Measurements from ENCODE around the gene SP6.

Gene SP6

DNA sequence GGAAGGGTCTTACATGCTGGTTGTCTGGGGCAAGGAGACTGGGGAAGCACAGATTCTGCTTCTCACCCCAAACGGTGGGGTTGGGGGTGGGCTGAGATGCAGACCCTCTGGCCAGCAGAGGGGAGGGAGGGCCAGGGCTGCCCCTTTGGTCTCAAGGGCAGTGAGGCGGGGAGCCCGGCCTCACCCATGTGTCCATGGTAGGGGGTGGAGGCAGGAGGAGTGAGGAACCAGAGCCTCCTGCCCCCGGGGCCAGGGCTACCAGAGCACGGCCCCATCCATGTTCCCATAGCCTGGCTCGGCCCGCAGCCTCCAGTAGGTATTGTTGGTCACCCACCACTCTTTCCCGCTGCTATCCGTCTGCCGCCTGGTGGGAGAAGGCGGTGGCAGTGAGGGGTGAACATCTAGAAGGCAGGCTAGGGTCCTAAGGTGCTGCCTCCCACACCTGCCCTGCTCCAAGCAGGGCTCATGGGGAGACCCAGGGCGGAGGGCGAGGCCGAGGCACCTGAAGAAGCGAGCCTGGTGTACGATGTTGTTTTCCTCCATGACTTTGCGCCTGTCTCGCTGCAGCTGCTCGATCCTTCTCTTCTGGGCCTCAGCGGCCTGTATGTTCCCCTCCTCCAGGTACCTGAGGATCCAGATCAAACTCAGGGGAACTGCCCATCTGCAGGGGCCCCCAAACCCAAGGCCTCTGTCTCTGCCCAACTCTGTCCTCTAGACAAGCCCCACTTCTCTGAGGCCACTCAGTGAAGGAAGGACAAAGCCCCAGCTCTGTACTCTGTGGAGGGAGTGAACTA is 42.7 kb downstream of the SP6 start:
- H3K9ac ChIP-seq (ENCODE audit: low read depth, low read length) = no peak overlapping the region
- H3K27ac ChIP-seq (ENCODE audit: low read depth, low read length) = no peak overlapping the region
- H3K4me3 ChIP-seq (ENCODE audit: low read depth, low read length) = no peak overlapping the region
- no peaks in the 10 kb centered on the region for H3K27me3 ChIP-seq (ENCODE audit: control insufficient read depth, insufficient read depth, low read length)
- no peaks in the 10 kb centered on the region for H3K9me3 ChIP-seq (ENCODE audit: control insufficient read depth, insufficient read depth, low read length)
- no peaks in the 10 kb centered on the region for H3K4me1 ChIP-seq (ENCODE audit: control insufficient read depth, insufficient read depth, low read length)
- 0 out of 2 replicates have a peak, but pooled peaks cover 3% of the 10 kb centered on the region for H3K36me3 ChIP-seq (ENCODE audit: control insufficient read depth, insufficient read depth, low read length)

DNA sequence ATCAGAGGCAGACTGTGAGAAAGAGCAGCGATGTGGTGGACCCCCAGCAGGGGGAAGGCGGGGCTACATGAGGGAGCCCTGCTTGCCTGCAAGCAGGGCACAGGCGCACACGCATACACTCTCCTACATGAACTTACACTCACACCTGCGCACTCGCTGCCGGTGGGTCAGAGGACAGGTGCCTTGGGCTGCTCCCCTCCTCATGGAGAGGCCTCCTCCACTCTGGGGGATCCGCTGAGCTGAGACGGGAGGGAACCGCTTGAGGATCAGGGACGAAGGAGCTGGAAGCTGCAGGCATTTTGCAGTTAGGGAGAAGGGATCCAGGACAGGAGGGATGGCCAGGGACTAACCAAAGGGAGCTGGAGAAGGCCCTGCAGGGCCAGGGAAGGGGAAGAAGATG is 43.5 kb downstream of the SP6 start:
- H3K9me3 ChIP-seq (ENCODE audit: control insufficient read depth, insufficient read depth, low read length) = no peaks in the 10 kb centered on the region

DNA sequence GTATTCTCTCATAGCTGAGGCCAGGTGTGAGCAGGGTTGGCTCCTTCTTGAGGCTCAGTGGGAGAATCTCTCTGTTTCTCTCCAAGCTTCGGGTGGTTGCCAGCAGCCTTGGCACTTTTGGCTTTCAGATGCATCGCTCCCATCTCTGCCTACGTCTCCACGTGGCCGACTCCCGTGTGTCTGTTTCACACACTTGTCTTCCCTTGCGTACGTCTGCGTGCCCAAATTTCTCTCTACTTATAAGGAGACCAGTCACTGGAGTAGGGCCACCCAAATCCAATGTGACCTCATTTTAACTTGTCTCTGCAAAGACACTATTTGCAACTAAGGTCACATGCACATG is 44.1 kb downstream of the SP6 start:
- no peaks in the 10 kb centered on the region for H3K9me3 ChIP-seq (ENCODE audit: control insufficient read depth, insufficient read depth, low read length)
- H3K27ac ChIP-seq (ENCODE audit: low read depth, low read length) = no peak overlapping the region
- no peaks in the 10 kb centered on the region for H3K4me1 ChIP-seq (ENCODE audit: control insufficient read depth, insufficient read depth, low read length)

More for the DNA sequence above, 43.5 kb downstream of the SP6 start:
- H3K4me3 ChIP-seq (ENCODE audit: low read depth, low read length) = no peak overlapping the region
- 0 out of 2 replicates have a peak, but pooled peaks cover 3% of the 10 kb centered on the region for H3K36me3 ChIP-seq (ENCODE audit: control insufficient read depth, insufficient read depth, low read length)
- no peak overlapping the region for H3K27ac ChIP-seq (ENCODE audit: low read depth, low read length)
- H3K27me3 ChIP-seq (ENCODE audit: control insufficient read depth, insufficient read depth, low read length) = no peaks in the 10 kb centered on the region
- no peaks in the 10 kb centered on the region for H3K4me1 ChIP-seq (ENCODE audit: control insufficient read depth, insufficient read depth, low read length)
- no peak overlapping the region for H3K9ac ChIP-seq (ENCODE audit: low read depth, low read length)

DNA sequence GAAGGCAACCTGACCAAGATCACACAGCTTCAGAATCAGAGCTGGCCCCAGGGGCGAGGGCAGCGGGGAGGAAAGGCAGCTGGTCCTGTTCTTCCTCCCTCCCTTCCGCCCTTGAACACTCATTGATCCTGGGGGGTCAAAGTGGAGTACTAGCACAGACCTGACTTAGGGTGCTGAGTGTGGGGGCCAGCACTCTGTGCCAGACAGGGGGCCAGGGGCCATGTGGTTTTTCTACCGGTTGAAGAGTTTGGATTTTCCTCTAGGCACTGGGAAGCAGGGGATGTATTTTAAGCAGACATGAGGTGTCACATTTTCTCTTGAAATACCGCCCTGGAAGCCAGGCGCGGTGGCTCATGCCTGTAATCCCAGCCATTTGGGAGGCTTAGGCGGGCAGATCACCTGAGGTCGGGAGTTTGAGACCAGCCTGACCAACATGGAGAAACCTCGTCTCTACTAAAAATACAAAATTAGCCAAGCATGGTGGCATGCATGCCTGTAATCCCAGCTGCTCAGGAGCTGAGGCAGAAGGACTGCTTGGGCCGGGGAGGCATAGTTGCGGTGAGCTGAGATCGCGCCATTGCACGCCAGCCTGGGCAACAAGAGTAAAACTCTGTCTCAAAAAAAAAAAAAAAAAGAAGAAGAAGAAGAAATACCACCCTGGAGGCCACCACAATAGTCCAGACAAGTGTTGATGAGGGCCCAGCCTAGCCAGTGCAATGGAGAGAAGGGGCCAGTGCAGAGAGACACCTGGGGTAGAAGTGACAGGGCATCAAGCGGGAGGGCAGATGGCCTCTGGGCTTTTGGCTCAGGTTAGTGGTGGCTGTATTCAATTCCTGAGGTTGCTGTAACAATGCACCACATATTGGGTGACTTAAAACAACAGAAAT is 44.7 kb downstream of the SP6 start:
- no peaks in the 10 kb centered on the region for H3K9me3 ChIP-seq (ENCODE audit: control insufficient read depth, insufficient read depth, low read length)
- 0 out of 2 replicates have a peak, but pooled peaks cover 3% of the 10 kb centered on the region for H3K36me3 ChIP-seq (ENCODE audit: control insufficient read depth, insufficient read depth, low read length)
- no peak overlapping the region for H3K27ac ChIP-seq (ENCODE audit: low read depth, low read length)
- H3K9ac ChIP-seq (ENCODE audit: low read depth, low read length) = no peak overlapping the region
- no peak overlapping the region for H3K4me3 ChIP-seq (ENCODE audit: low read depth, low read length)
- H3K27me3 ChIP-seq (ENCODE audit: control insufficient read depth, insufficient read depth, low read length) = no peaks in the 10 kb centered on the region
- no peaks in the 10 kb centered on the region for H3K4me1 ChIP-seq (ENCODE audit: control insufficient read depth, insufficient read depth, low read length)

More for the DNA sequence above, 44.1 kb downstream of the SP6 start:
- no peak overlapping the region for H3K4me3 ChIP-seq (ENCODE audit: low read depth, low read length)
- 0 out of 2 replicates have a peak, but pooled peaks cover 3% of the 10 kb centered on the region for H3K36me3 ChIP-seq (ENCODE audit: control insufficient read depth, insufficient read depth, low read length)
- H3K27me3 ChIP-seq (ENCODE audit: control insufficient read depth, insufficient read depth, low read length) = no peaks in the 10 kb centered on the region
- H3K9ac ChIP-seq (ENCODE audit: low read depth, low read length) = no peak overlapping the region

DNA sequence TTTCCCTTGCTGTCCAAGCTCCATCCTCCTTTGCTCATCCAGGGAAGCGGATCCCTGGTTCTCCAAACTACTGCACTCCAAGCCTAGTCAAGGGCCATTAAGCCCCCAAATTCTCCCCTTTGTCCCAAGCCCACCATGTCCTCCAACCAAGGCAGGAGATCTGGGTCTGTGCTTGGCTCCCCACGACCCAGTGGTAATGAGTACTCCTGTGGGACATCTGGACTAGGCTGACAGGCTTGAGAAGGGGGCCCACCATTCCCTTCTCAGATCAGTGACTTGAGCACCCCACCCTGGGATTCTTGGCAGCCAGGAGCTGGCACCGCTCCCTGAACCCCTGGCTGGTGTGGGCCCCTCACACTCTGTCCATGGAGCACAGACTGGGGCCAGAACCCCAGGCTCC is 46.5 kb downstream of the SP6 start:
- H3K27me3 ChIP-seq (ENCODE audit: control insufficient read depth, insufficient read depth, low read length) = no peaks in the 10 kb centered on the region
- no peak overlapping the region for H3K4me3 ChIP-seq (ENCODE audit: low read depth, low read length)
- H3K9me3 ChIP-seq (ENCODE audit: control insufficient read depth, insufficient read depth, low read length) = no peaks in the 10 kb centered on the region
- no peak overlapping the region for H3K9ac ChIP-seq (ENCODE audit: low read depth, low read length)
- H3K36me3 ChIP-seq (ENCODE audit: control insufficient read depth, insufficient read depth, low read length) = 0 out of 2 replicates have a peak, but pooled peaks cover 1% of the 10 kb centered on the region
- no peak overlapping the region for H3K27ac ChIP-seq (ENCODE audit: low read depth, low read length)
- H3K4me1 ChIP-seq (ENCODE audit: control insufficient read depth, insufficient read depth, low read length) = no peaks in the 10 kb centered on the region

DNA sequence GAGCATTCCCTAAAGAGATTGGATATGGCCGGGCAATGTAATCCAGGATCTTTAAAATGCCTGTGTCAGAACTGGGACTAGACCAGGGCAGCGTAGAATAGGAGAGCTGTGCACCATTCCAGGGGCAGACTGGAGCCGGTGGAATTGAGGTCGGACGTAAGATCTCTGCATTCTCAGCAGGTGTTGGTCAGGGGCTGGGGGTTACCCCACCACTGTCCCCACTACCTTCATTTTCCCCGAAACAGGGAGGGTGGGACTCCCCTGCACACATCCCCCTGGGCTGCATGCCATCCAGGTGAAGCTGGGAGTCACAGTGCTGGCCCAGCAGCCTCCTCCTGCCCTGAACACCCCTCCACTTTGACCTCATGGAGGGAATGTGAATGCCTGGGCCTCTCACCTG is 47.2 kb downstream of the SP6 start:
- H3K4me1 ChIP-seq (ENCODE audit: control insufficient read depth, insufficient read depth, low read length) = no peaks in the 10 kb centered on the region
- no peak overlapping the region for H3K4me3 ChIP-seq (ENCODE audit: low read depth, low read length)
- no peaks in the 10 kb centered on the region for H3K9me3 ChIP-seq (ENCODE audit: control insufficient read depth, insufficient read depth, low read length)
- H3K9ac ChIP-seq (ENCODE audit: low read depth, low read length) = no peak overlapping the region
- H3K27ac ChIP-seq (ENCODE audit: low read depth, low read length) = no peak overlapping the region
- H3K36me3 ChIP-seq (ENCODE audit: control insufficient read depth, insufficient read depth, low read length) = no peaks in the 10 kb centered on the region
- H3K27me3 ChIP-seq (ENCODE audit: control insufficient read depth, insufficient read depth, low read length) = no peaks in the 10 kb centered on the region

DNA sequence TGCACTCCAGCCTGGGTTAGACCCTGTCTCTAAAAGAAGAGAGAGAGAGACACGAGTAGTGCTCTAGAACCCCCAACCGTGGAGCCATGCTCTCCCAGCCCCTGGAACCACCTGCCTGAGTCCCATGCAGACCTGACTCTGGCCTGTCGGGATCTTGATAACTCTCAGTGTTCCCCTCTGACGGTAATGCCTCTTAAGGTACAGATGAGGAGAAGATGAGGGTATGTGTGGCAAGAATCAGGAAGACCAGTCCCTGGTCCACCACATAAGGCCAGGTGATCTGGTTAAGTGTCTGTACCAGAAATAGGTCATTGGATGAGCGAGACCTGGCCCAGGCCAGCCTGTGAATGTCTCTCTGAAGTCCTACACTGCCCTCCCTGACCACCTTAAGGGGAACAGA is 47.8 kb downstream of the SP6 start:
- H3K4me1 ChIP-seq (ENCODE audit: control insufficient read depth, insufficient read depth, low read length) = no peaks in the 10 kb centered on the region
- H3K4me3 ChIP-seq (ENCODE audit: low read depth, low read length) = no peak overlapping the region
- no peaks in the 10 kb centered on the region for H3K9me3 ChIP-seq (ENCODE audit: control insufficient read depth, insufficient read depth, low read length)
- H3K36me3 ChIP-seq (ENCODE audit: control insufficient read depth, insufficient read depth, low read length) = no peaks in the 10 kb centered on the region
- H3K9ac ChIP-seq (ENCODE audit: low read depth, low read length) = no peak overlapping the region
- no peak overlapping the region for H3K27ac ChIP-seq (ENCODE audit: low read depth, low read length)
- no peaks in the 10 kb centered on the region for H3K27me3 ChIP-seq (ENCODE audit: control insufficient read depth, insufficient read depth, low read length)

DNA sequence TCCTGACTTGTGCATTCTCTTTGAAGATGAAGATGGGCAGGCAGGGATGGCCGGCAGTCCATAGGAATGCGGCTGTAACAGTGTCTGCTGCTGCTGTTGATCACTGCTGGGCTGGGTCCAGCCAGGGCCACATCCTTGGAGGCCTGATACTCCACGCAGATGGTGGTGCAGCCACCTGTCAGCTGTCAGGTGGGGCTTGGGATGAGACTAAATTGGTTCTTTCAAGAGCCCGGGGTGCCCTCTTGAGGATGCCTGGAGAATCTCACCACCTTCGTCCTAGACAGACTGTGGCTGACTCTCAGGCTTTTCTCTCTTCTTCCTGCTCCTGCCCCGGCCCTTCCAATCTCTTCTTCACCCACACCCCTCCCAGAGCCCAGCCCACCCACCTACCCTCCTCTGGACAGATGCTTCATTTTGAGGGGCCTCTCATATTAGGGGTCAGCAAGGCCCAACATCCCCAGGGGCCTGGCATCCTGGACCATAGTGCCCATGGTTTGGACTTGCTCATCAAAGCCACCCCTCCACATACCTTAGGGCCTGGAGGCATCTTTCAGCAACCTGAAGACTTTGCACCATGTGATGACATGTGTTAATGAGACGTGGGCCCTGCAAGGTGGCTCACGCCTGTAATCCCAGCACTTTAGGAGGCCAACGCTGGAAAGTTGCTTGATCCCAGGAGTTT is 48.5 kb downstream of the SP6 start:
- Histone ChIP-seq H3K27me3 (ENCODE audit: control insufficient read depth, insufficient read depth, low read length) (no peaks in the 10 kb centered on the region), H3K36me3 (ENCODE audit: control insufficient read depth, insufficient read depth, low read length) (no peaks in the 10 kb centered on the region), H3K4me1 (ENCODE audit: control insufficient read depth, insufficient read depth, low read length) (no peaks in the 10 kb centered on the region)

DNA sequence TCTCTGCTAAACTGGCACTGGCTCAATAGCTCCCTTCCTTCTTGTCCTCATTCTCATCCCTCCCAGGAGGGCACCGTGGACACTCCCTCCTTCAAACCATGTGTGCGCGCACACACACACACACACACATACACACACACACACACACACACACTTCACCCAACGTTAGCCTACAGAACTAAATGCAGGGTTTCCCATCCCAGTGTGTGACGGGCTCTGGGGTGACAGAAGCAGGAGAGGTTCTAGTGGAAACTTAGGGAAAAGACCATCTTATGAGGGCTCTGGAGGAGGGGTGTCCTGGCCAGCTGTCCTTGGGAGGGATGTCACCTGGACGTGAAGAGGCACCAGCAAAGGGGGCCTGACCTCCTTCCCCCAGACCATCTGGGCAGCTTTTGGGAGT is 49.1 kb downstream of the SP6 start:
- Histone ChIP-seq H3K27me3 (ENCODE audit: control insufficient read depth, insufficient read depth, low read length) (no peaks in the 10 kb centered on the region), H3K9me3 (ENCODE audit: control insufficient read depth, insufficient read depth, low read length) (no peaks in the 10 kb centered on the region), H3K4me1 (ENCODE audit: control insufficient read depth, insufficient read depth, low read length) (no peaks in the 10 kb centered on the region), H3K27ac (ENCODE audit: low read depth, low read length) (no peak overlapping the region), H3K36me3 (ENCODE audit: control insufficient read depth, insufficient read depth, low read length) (no peaks in the 10 kb centered on the region), H3K9ac (ENCODE audit: low read depth, low read length) (no peak overlapping the region), H3K4me3 (ENCODE audit: low read depth, low read length) (no peak overlapping the region)

More for the DNA sequence above, 48.5 kb downstream of the SP6 start:
- no peak overlapping the region for H3K4me3 ChIP-seq (ENCODE audit: low read depth, low read length)
- no peak overlapping the region for H3K27ac ChIP-seq (ENCODE audit: low read depth, low read length)
- no peak overlapping the region for H3K9ac ChIP-seq (ENCODE audit: low read depth, low read length)
- no peaks in the 10 kb centered on the region for H3K9me3 ChIP-seq (ENCODE audit: control insufficient read depth, insufficient read depth, low read length)

DNA sequence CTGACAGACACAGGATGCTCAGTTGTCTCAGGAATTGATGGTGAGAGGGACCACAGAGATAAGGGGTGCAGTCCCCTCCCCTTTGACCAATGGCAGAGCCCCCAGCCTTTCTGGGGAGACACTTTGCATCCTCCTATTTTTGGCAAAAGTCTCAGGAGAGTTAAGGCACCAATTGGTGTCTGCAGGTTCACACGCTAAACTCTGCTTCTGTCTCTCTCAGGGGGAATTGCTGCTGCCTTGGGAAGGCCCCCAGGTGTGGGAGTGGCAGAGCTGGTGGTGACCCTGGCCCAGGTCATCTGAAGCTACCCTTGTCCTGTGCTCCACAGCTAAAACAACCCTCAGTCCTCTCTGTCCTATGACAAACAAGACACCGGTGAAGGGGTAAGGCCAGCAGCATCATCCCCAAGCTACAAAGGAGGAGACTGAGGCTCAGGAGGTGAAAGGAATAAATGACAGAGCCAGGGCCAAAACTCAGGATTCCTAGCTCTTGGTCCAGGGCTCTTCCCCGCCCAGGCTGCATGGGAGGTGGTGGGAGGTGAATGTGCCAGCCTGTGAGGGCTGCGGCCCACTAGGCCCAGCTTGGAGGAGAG is 49.7 kb downstream of the SP6 start:
- H3K9me3 ChIP-seq (ENCODE audit: control insufficient read depth, insufficient read depth, low read length) = no peaks in the 10 kb centered on the region
- no peaks in the 10 kb centered on the region for H3K36me3 ChIP-seq (ENCODE audit: control insufficient read depth, insufficient read depth, low read length)
- H3K4me3 ChIP-seq (ENCODE audit: low read depth, low read length) = no peak overlapping the region
- no peaks in the 10 kb centered on the region for H3K27me3 ChIP-seq (ENCODE audit: control insufficient read depth, insufficient read depth, low read length)
- H3K9ac ChIP-seq (ENCODE audit: low read depth, low read length) = no peak overlapping the region
- H3K27ac ChIP-seq (ENCODE audit: low read depth, low read length) = no peak overlapping the region
- no peaks in the 10 kb centered on the region for H3K4me1 ChIP-seq (ENCODE audit: control insufficient read depth, insufficient read depth, low read length)

All from HUES48 (cell line).